GM19397 (cell line): ENCODE results near the gene MAPKBP1.
"Not testable (repeated sequence)": the region's sequence is repeated elsewhere in the genome, so short reads cannot be mapped to it uniquely, and the experiment has no call there.

ENCODE experiments used
- ATAC-seq: cut with Tn5 transposase; IDR thresholded peaks from one replicate; pipeline ENCODE4 v1.9.1; 2021; ENCODE audit warnings: mild to moderate bottlenecking, moderate library complexity; ENCODE audit not compliant: unreplicated experiment

Gene MAPKBP1

GRCh38 chr15:41825572-41826535, 51.6 kb downstream of the MAPKBP1 start:
- no peak for ATAC-seq

GRCh38 chr15:41827290-41827879, 53.1 kb downstream of the MAPKBP1 start:
- no peak for ATAC-seq

GRCh38 chr15:41827880-41828806, 53.9 kb downstream of the MAPKBP1 start, which contains the start of gene JMJD7:
JMJD7 (plus strand) TSS chr15:41828092; CDS start chr15:41828125, 33 bp downstream.
- ATAC-seq: peak; percentile 73

GRCh38 chr15:41828807-41829141, 54.5 kb downstream of the MAPKBP1 start:
- no peak for ATAC-seq

- no peak for ATAC-seq
Observed at GRCh38 chr15:41829959-41830646, 55.8 kb downstream of the MAPKBP1 start.

- not testable (repeated sequence) for ATAC-seq
Observed at GRCh38 chr15:41831291-41831690, 57.0 kb downstream of the MAPKBP1 start.

- ATAC-seq: no peak
Observed at GRCh38 chr15:41832208-41832607, 57.9 kb downstream of the MAPKBP1 start.

- no peak for ATAC-seq
Observed at GRCh38 chr15:41832875-41833274, 58.6 kb downstream of the MAPKBP1 start.

GRCh38 chr15:41834096-41834495, 59.8 kb downstream of the MAPKBP1 start:
- ATAC-seq: no peak

GRCh38 chr15:41836073-41836472, 61.8 kb downstream of the MAPKBP1 start:
- no peak for ATAC-seq

GRCh38 chr15:41836713-41837454, 62.6 kb downstream of the MAPKBP1 start:
- ATAC-seq: no peak

GRCh38 chr15:41838400-41838897, 64.2 kb downstream of the MAPKBP1 start, which contains the start of gene PLA2G4B:
PLA2G4B (plus strand) TSS chr15:41838847; CDS start chr15:41838914, 67 bp downstream.
- ATAC-seq: no peak

- ATAC-seq: no peak
Observed at GRCh38 chr15:41839781-41840491, 65.7 kb downstream of the MAPKBP1 start.

GRCh38 chr15:41840673-41841072, 66.4 kb downstream of the MAPKBP1 start:
- no peak for ATAC-seq

- ATAC-seq: no peak
Observed at GRCh38 chr15:41841131-41841530, 66.8 kb downstream of the MAPKBP1 start.

- no peak for ATAC-seq
Observed at GRCh38 chr15:41842229-41842628, 67.9 kb downstream of the MAPKBP1 start.

GRCh38 chr15:41843571-41843970, 69.3 kb downstream of the MAPKBP1 start:
- no peak for ATAC-seq

- ATAC-seq: no peak
Observed at GRCh38 chr15:41844814-41845213, 70.5 kb downstream of the MAPKBP1 start.

- ATAC-seq: no peak
Observed at GRCh38 chr15:41847206-41847605, 72.9 kb downstream of the MAPKBP1 start.
